ENCODE results near the gene RNF114. TPM values are rescaled to one million over a fixed set of nuclear protein-coding genes. Genes with fewer than 3 reads are reported as not detected.

Gene RNF114
- total and polyA plus RNA-seq, 7 donors = 59.5 to 151 (median 121) TPM

DNA sequence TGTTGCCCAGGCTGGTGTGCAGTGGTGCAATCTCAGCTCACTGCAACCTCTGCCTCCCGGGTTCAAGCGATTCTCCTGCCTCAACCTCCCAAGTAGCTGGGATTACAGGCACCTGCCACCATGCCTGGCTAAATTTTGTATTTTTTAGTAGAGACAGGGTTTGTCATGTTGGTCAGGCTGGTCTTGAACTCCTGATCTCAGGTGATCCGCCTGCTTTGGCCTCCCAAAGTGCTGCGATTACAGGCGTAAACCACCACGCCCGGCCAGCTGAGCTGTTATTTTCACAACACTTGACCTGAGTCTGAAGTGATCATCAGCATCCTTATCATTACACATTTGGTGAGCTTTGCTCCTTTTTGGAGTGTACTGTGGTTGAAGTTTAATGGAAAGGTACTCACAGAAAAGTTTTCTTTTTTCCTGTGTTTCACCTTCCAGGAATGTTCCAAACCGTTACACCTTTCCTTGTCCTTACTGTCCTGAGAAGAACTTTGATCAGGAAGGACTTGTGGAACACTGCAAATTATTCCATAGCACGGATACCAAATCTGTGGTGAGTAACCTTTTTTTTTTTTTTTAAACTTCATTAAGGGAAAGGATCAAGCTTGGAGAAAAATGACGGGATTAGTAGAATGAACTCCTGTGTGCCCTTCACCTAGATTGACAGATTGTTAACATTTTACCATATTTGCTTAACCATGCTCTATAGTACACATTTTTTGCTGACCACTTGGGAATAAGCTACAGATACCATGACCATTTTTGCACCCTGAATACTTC is 9.7 kb downstream of the RNF114 start:
- Histone ChIP-seq H3K27me3 (no peaks in the 10 kb centered on the region), H3K9me3 (no peaks in the 10 kb centered on the region), H3K27ac (no peak overlapping the region), H3K4me1 (peaks cover 0 to 7% (median 3%) of the 10 kb centered on the region in 4 donors), H3K36me3 (peaks cover 24 to 93% (median 49%) of the 10 kb centered on the region in 4 donors), H3K4me3 (no peak overlapping the region)
- intact Hi-C loops (cut with DNase I) = no loop called here
- no peak for TF ChIP-seq EP300 (IDR thresholded peaks at IDR 0.05)
- TF ChIP-seq POLR2A (IDR thresholded peaks at IDR 0.05) = no peak
- no peak for TF ChIP-seq POLR2AphosphoS5 (IDR thresholded peaks at IDR 0.05)
- TF ChIP-seq, protein P1, sequence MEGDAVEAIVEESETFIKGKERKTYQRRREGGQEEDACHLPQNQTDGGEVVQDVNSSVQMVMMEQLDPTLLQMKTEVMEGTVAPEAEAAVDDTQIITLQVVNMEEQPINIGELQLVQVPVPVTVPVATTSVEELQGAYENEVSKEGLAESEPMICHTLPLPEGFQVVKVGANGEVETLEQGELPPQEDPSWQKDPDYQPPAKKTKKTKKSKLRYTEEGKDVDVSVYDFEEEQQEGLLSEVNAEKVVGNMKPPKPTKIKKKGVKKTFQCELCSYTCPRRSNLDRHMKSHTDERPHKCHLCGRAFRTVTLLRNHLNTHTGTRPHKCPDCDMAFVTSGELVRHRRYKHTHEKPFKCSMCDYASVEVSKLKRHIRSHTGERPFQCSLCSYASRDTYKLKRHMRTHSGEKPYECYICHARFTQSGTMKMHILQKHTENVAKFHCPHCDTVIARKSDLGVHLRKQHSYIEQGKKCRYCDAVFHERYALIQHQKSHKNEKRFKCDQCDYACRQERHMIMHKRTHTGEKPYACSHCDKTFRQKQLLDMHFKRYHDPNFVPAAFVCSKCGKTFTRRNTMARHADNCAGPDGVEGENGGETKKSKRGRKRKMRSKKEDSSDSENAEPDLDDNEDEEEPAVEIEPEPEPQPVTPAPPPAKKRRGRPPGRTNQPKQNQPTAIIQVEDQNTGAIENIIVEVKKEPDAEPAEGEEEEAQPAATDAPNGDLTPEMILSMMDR (IDR thresholded peaks at IDR 0.05) = no peak
- DNase-seq = peak; percentile 26
- WGBS, 2 donors = 80 to 94% methylated on average over 10 of the region's 10 CpGs

DNA sequence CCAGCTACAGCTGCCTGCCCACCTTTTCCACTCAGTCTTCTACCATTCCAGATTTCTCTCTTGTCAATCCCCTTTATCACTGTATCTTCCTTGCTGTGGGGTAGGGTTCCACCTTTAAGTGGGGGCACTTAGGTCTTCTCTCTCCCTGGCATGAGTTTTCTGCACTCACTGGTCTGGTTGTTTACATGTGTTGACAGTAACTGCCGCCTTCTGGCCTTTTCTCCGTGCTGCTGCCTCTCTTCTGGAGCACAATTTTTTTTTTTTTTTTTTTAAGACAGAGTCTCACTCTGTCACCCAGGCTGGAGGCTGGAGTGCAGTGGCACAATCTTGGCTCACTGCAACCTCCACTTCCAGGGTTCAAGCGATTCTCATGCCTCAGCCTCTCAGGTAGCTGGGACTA is 12.0 kb downstream of the RNF114 start:
- H3K36me3 ChIP-seq = peaks cover 31 to 93% (median 61%) of the 10 kb centered on the region in 4 donors

DNA sequence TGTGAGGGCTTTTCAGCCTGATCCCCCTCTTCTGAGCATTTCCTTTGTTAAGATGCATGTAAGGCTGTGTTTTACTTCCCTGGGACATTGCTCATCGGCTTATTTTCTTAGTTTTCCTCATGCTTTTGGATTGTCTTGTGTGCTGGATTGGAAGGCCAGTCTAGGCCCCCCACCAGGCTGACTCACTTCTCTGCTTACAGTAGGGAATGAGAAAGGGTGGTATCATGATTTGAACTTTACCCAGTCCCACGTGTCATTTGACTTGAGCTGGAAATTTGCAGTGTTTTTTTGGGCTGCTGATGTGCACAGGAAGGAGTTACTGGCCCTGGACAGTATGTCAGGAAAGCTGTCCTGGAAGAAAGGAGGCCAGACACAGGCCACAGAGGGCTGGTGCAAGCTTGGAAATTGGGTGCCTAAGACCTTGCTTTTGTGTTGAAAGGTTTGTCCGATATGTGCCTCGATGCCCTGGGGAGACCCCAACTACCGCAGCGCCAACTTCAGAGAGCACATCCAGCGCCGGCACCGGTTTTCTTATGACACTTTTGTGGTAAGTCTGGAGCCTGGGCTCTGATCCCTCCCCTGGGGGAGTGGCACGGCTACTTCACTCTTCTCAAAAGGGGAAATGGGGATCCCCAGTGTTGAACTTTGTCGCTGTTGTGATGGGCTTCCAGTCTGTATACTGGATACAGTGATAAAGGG is 12.8 kb downstream of the RNF114 start:
- Histone ChIP-seq H3K9me3 (no peaks in the 10 kb centered on the region), H3K4me3 (no peak overlapping the region), H3K4me1 (peaks cover 0 to 3% (median 0%) of the 10 kb centered on the region in 4 donors), H3K27me3 (no peaks in the 10 kb centered on the region), H3K36me3 (peaks cover 31 to 96% (median 68%) of the 10 kb centered on the region in 4 donors), H3K27ac (no peak overlapping the region)
- WGBS, 2 donors = 88 to 91% methylated on average over 11 of the region's 11 CpGs
- DNase-seq = no peak
- TF ChIP-seq EP300 (IDR thresholded peaks at IDR 0.05) (no peak), POLR2A (IDR thresholded peaks at IDR 0.05) (no peak), POLR2AphosphoS5 (IDR thresholded peaks at IDR 0.05) (no peak)
- TF ChIP-seq, protein P1 (IDR thresholded peaks at IDR 0.05) = no peak
- intact Hi-C loops (cut with DNase I) = no loop called here

More for the DNA sequence above, 12.0 kb downstream of the RNF114 start:
- no peak overlapping the region for H3K27ac ChIP-seq
- no peaks in the 10 kb centered on the region for H3K9me3 ChIP-seq
- peaks cover 0 to 3% (median 0%) of the 10 kb centered on the region in 4 donors for H3K4me1 ChIP-seq
- WGBS, 2 donors = 83 to 84% methylated on average over 3 of the region's 3 CpGs
- H3K4me3 ChIP-seq = no peak overlapping the region
- TF ChIP-seq, protein P1 (IDR thresholded peaks at IDR 0.05) = no peak
- TF ChIP-seq POLR2AphosphoS5 (IDR thresholded peaks at IDR 0.05) (no peak), EP300 (IDR thresholded peaks at IDR 0.05) (no peak), POLR2A (IDR thresholded peaks at IDR 0.05) (no peak)
- DNase-seq = no peak
- intact Hi-C loops (cut with DNase I) = no loop called here
- H3K27me3 ChIP-seq = no peaks in the 10 kb centered on the region

DNA sequence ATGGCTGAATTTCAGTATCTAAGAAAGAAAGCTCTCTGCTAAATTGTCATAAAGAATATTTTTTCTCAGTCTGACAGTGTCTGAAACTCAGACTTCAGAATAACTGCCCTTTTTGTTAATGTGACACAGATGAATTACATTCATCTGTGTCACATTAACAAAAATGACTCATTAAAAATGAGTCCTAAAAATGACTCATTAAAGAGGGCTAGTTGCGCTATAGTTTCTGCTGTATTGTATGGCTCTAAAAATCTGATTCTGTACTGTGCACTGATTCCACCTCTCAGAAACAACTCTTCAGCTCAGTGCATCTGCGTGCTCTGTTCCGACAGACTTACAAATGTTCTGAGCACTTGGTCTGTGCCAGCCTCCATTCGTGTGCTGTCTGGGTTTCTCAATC is 15.0 kb downstream of the RNF114 start:
- intact Hi-C loops (cut with DNase I) = no loop called here
- Histone ChIP-seq H3K27me3 (no peaks in the 10 kb centered on the region), H3K4me1 (peaks cover 0 to 3% (median 0%) of the 10 kb centered on the region in 4 donors), H3K27ac (no peak overlapping the region), H3K4me3 (no peak overlapping the region), H3K9me3 (no peaks in the 10 kb centered on the region), H3K36me3 (peaks cover 29 to 96% (median 75%) of the 10 kb centered on the region in 4 donors)
- WGBS, 2 donors = 91 to 94% methylated on average over 4 of the region's 4 CpGs
- DNase-seq = no peak
- TF ChIP-seq EP300 (IDR thresholded peaks at IDR 0.05) = no peak
- TF ChIP-seq, protein P1 (IDR thresholded peaks at IDR 0.05) = no peak
- no peak for TF ChIP-seq POLR2A (IDR thresholded peaks at IDR 0.05)
- TF ChIP-seq POLR2AphosphoS5 (IDR thresholded peaks at IDR 0.05) = no peak
